Subcutaneous abdominal adipose tissue (tissue), 5 donors: ENCODE results near the gene WFDC8.

Source experiments
- H3K27ac ChIP-seq: one replicate; pipeline ENCODE4 v1.7.0; 2013; ENCODE audit warnings: low read depth, mild to moderate bottlenecking, inconsistent platforms, low read length, moderate library complexity
- H3K27me3 ChIP-seq, 5 donors: one replicate each; pipeline ENCODE4 v1.7.0; 2013; ENCODE audit warnings: low read length in 5 of 5, inconsistent platforms in 1 of 5; ENCODE audit not compliant: control insufficient read depth in 5 of 5, insufficient read depth in 4 of 5
- H3K36me3 ChIP-seq, 5 donors: one replicate each; pipeline ENCODE4 v1.7.0; 2013; ENCODE audit warnings: low read length in 5 of 5; ENCODE audit not compliant: control insufficient read depth in 5 of 5, insufficient read depth in 5 of 5
- H3K4me1 ChIP-seq, 5 donors: one replicate each; pipeline ENCODE4 v1.7.0; 2013; ENCODE audit warnings: low read length in 5 of 5, mild to moderate bottlenecking in 3 of 5, moderate library complexity in 1 of 5; ENCODE audit not compliant: control insufficient read depth in 5 of 5, insufficient read depth in 5 of 5
- H3K4me3 ChIP-seq, 5 donors: one replicate each; pipeline ENCODE4 v1.7.0; 2013; ENCODE audit warnings: low read length in 5 of 5, low read depth in 1 of 5
- H3K9ac ChIP-seq, 5 donors: one replicate each; pipeline ENCODE4 v1.7.0; 2013; ENCODE audit warnings: low read length in 5 of 5, mild to moderate bottlenecking in 4 of 5, moderate library complexity in 3 of 5
- H3K9me3 ChIP-seq, 5 donors: one replicate each; pipeline ENCODE4 v1.7.0; 2013; ENCODE audit warnings: low read length in 5 of 5; ENCODE audit not compliant: control insufficient read depth in 5 of 5
- donor health status: healthy.
- donor health status: healthy.
- donor health status: healthy.
- donor health status: healthy.
- donor health status: healthy.

The WFDC8 gene

GRCh38 chr20:45579184-45579583, at the start of gene WFDC8:
Gene WFDC8 (minus strand): TSS chr20:45579284. CDS start chr20:45579247, 37 bp downstream.
- Histone ChIP-seq H3K36me3 (no peaks in the 10 kb centered on the region), H3K4me3 (no peak within 1 kb of the TSS), H3K27ac (no peak within 1 kb of the TSS), H3K27me3 (peaks cover 0 to 12% (median 3%) of the 10 kb centered on the region in 5 donors), H3K9ac (no peak within 1 kb of the TSS), H3K9me3 (no peaks in the 10 kb centered on the region), H3K4me1 (no peaks in the 10 kb centered on the region)

- no peak overlapping the region for H3K9ac ChIP-seq
- peaks cover 0 to 4% (median 0%) of the 10 kb centered on the region in 5 donors for H3K4me1 ChIP-seq
- no peaks in the 10 kb centered on the region for H3K36me3 ChIP-seq
- peaks cover 0 to 6% (median 0%) of the 10 kb centered on the region in 5 donors for H3K27me3 ChIP-seq
- H3K27ac ChIP-seq: no peak overlapping the region
- no peak overlapping the region for H3K4me3 ChIP-seq
- no peaks in the 10 kb centered on the region for H3K9me3 ChIP-seq
These were observed 47.5 kb upstream of the WFDC8 start for GRCh38 chr20:45626540-45626939.

- no peak overlapping the region for H3K27ac ChIP-seq
- H3K27me3 ChIP-seq: no peaks in the 10 kb centered on the region
- H3K9ac ChIP-seq: no peak overlapping the region
- H3K4me3 ChIP-seq: no peak overlapping the region
- no peaks in the 10 kb centered on the region for H3K9me3 ChIP-seq
- H3K4me1 ChIP-seq: no peaks in the 10 kb centered on the region
- H3K36me3 ChIP-seq: no peaks in the 10 kb centered on the region
These were observed 42.5 kb upstream of the WFDC8 start for GRCh38 chr20:45621593-45621992.

GRCh38 chr20:45617591-45617990, 38.5 kb upstream of the WFDC8 start:
- no peak overlapping the region for H3K9ac ChIP-seq
- H3K9me3 ChIP-seq: no peaks in the 10 kb centered on the region
- no peak overlapping the region for H3K4me3 ChIP-seq
- no peak overlapping the region for H3K27ac ChIP-seq
- no peaks in the 10 kb centered on the region for H3K36me3 ChIP-seq
- H3K27me3 ChIP-seq: peaks cover 0 to 3% (median 0%) of the 10 kb centered on the region in 5 donors
- H3K4me1 ChIP-seq: no peaks in the 10 kb centered on the region

- no peak overlapping the region for H3K27ac ChIP-seq
- H3K4me1 ChIP-seq: no peaks in the 10 kb centered on the region
- H3K9ac ChIP-seq: no peak overlapping the region
- peaks cover 0 to 3% (median 0%) of the 10 kb centered on the region in 5 donors for H3K27me3 ChIP-seq
- no peak overlapping the region for H3K4me3 ChIP-seq
- H3K36me3 ChIP-seq: no peaks in the 10 kb centered on the region
- peaks cover 0 to 2% (median 0%) of the 10 kb centered on the region in 5 donors for H3K9me3 ChIP-seq
These were observed 33.2 kb upstream of the WFDC8 start for GRCh38 chr20:45612314-45612713.

GRCh38 chr20:45611054-45611453, 32.0 kb upstream of the WFDC8 start:
- Histone ChIP-seq H3K27ac (no peak overlapping the region), H3K9me3 (peaks cover 0 to 3% (median 2%) of the 10 kb centered on the region in 5 donors), H3K9ac (no peak overlapping the region), H3K4me3 (no peak overlapping the region), H3K36me3 (no peaks in the 10 kb centered on the region), H3K4me1 (no peaks in the 10 kb centered on the region), H3K27me3 (peaks cover 0 to 3% (median 0%) of the 10 kb centered on the region in 5 donors)

- Histone ChIP-seq H3K9ac (no peak overlapping the region), H3K9me3 (peaks cover 0 to 13% (median 2%) of the 10 kb centered on the region in 5 donors), H3K4me3 (no peak overlapping the region), H3K27me3 (peaks cover 0 to 2% (median 0%) of the 10 kb centered on the region in 5 donors), H3K4me1 (no peaks in the 10 kb centered on the region), H3K36me3 (no peaks in the 10 kb centered on the region), H3K27ac (no peak overlapping the region)
These were observed 28.7 kb upstream of the WFDC8 start for GRCh38 chr20:45607810-45608209.

- Histone ChIP-seq H3K27me3 (peaks cover 0 to 7% (median 5%) of the 10 kb centered on the region in 5 donors), H3K9ac (no peak overlapping the region), H3K4me1 (no peaks in the 10 kb centered on the region), H3K4me3 (no peak overlapping the region), H3K9me3 (peaks cover 0 to 6% (median 0%) of the 10 kb centered on the region in 5 donors), H3K27ac (no peak overlapping the region), H3K36me3 (no peaks in the 10 kb centered on the region)
These were observed 16.2 kb upstream of the WFDC8 start for GRCh38 chr20:45595235-45595634.

GRCh38 chr20:45593498-45593897, 14.4 kb upstream of the WFDC8 start:
- no peaks in the 10 kb centered on the region for H3K36me3 ChIP-seq
- H3K4me3 ChIP-seq: no peak overlapping the region
- H3K27ac ChIP-seq: no peak overlapping the region
- H3K4me1 ChIP-seq: no peaks in the 10 kb centered on the region
- H3K9me3 ChIP-seq: peaks cover 0 to 6% (median 0%) of the 10 kb centered on the region in 5 donors
- no peak overlapping the region for H3K9ac ChIP-seq
- H3K27me3 ChIP-seq: peaks cover 0 to 7% (median 5%) of the 10 kb centered on the region in 5 donors

- Histone ChIP-seq H3K27me3 (peaks cover 0 to 4% (median 0%) of the 10 kb centered on the region in 5 donors), H3K27ac (no peak overlapping the region), H3K9ac (no peak overlapping the region), H3K4me1 (no peaks in the 10 kb centered on the region), H3K9me3 (peaks cover 0 to 6% (median 0%) of the 10 kb centered on the region in 5 donors), H3K4me3 (no peak overlapping the region), H3K36me3 (no peaks in the 10 kb centered on the region)
These were observed 13.6 kb upstream of the WFDC8 start for GRCh38 chr20:45592574-45593189.
